MM.1S (cell line): ENCODE results near the gene OR4K17.

Experiments used
- DNase-seq: peaks from one replicate; pipeline ENCODE4 v3.0.0-alpha.2; 2015
- H2AFZ ChIP-seq: fragments of 300-600 bp; sonication (generic); 2 replicates; pipeline ENCODE4 v1.6.0; 2016; ENCODE audit warnings: antibody characterized with exemption, low read length
- H3F3A ChIP-seq: fragments of 300-600 bp; sonication (generic); 2 replicates; pipeline ENCODE4 v1.6.1; 2016; ENCODE audit warnings: mild to moderate bottlenecking, antibody characterized with exemption, low read length, moderate library complexity, mixed read lengths; ENCODE audit not compliant: insufficient read depth
- H3K27ac ChIP-seq: fragments of 300-600 bp; sonication (generic); 2 replicates; pipeline ENCODE4 v1.5.1; 2016; ENCODE audit warnings: mild to moderate bottlenecking, low read length
- H3K27me3 ChIP-seq: fragments of 300-600 bp; sonication (generic); replicated peaks from 2 replicates; pipeline ENCODE4 v1.6.0; 2016; ENCODE audit warnings: low read length; ENCODE audit not compliant: insufficient read depth
- H3K36me3 ChIP-seq: fragments of 300-600 bp; sonication (generic); replicated peaks from 2 replicates; pipeline ENCODE4 v1.6.1; 2016; ENCODE audit warnings: mild to moderate bottlenecking, low read length, mixed read lengths; ENCODE audit not compliant: insufficient read depth
- H3K4me1 ChIP-seq: fragments of 300-600 bp; sonication (generic); 2 replicates; pipeline ENCODE4 v1.6.1; 2016; ENCODE audit warnings: low read length, mixed read lengths
- H3K4me2 ChIP-seq: fragments of 300-600 bp; sonication (generic); 2 replicates; pipeline ENCODE4 v1.6.0; 2016; ENCODE audit warnings: low read depth, low read length
- H3K4me3 ChIP-seq: fragments of 300-600 bp; sonication (generic); 2 replicates; pipeline ENCODE4 v1.5.1; 2016; ENCODE audit warnings: low read length, mixed read lengths
- H3K79me2 ChIP-seq: fragments of 300-600 bp; sonication (generic); 2 replicates; pipeline ENCODE4 v1.6.1; 2016; ENCODE audit warnings: mixed run types, low read length, mixed read lengths
- H3K9ac ChIP-seq: fragments of 300-600 bp; sonication (generic); 2 replicates; pipeline ENCODE4 v1.6.1; 2016; ENCODE audit warnings: low read length, mixed read lengths
- H3K9me2 ChIP-seq: fragments of 300-600 bp; sonication (generic); replicated peaks from 2 replicates; pipeline ENCODE4 v1.6.1; 2016; ENCODE audit warnings: mild to moderate bottlenecking, low read length, mixed read lengths; ENCODE audit not compliant: insufficient read depth
- H3K9me3 ChIP-seq: fragments of 300-600 bp; sonication (generic); replicated peaks from 2 replicates; pipeline ENCODE4 v1.6.1; 2016; ENCODE audit warnings: mild to moderate bottlenecking, low read length, mixed read lengths; ENCODE audit not compliant: insufficient read depth
- H4K20me1 ChIP-seq: fragments of 300-600 bp; sonication (generic); 2 replicates; pipeline ENCODE4 v1.6.1; 2016; ENCODE audit warnings: mild to moderate bottlenecking, low read length, moderate library complexity, mixed read lengths; ENCODE audit not compliant: insufficient read depth
- EZH2 ChIP-seq: fragments of 300-600 bp; sonication (generic); optimal IDR thresholded peaks from 2 replicates; pipeline ENCODE3; 2017; ENCODE audit warnings: low read depth, mild to moderate bottlenecking, antibody characterized with exemption, low read length, mixed read lengths
- EZH2phosphoT487 ChIP-seq: fragments of 300-600 bp; sonication (generic); IDR thresholded peaks from 2 replicates; pipeline ENCODE4 v1.6.1; 2018; ENCODE audit warnings: antibody characterized with exemption, low read length
- TF ChIP-seq, protein P1 (sequence below): fragments of 300-600 bp; sonication (generic); IDR thresholded peaks from 2 replicates; pipeline ENCODE4 v1.5.1; 2016; ENCODE audit warnings: antibody characterized with exemption, low read length, mixed read lengths

OR4K17 gene

DNA sequence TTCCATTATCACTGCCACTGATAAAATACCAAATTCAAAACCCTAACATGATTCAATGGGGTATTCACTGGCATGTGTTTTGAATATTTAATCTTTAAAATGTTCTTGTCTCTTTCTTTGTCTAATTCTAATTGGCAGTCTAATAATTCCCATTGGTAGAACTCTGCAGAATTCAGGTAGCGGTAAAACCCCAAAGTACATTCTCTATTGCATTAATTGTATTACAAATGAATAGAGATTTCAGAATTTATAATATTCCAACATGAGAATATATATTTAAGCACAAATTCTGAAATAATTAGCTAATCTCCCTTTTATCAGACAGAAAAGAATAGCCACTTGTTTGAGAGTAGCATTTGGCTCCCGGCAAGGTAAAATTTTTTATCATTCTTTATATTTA is 28.0 kb downstream of the OR4K17 start, which contains the start of gene OR4N5:
OR4N5 (plus strand) TSS at position 301 of the 400 bp plus-strand sequence. CDS start 4,916 bp downstream, outside the sequence.
- Histone ChIP-seq H3F3A (no peaks in the 10 kb centered on the region), H3K27me3 (no peaks in the 10 kb centered on the region), H3K79me2 (no peaks in the 10 kb centered on the region), H3K4me1 (no peaks in the 10 kb centered on the region), H2AFZ (no peak within 1 kb of the TSS), H3K9ac (no peak within 1 kb of the TSS), H3K27ac (no peak within 1 kb of the TSS), H3K4me3 (no peak within 1 kb of the TSS), H3K36me3 (no peaks in the 10 kb centered on the region), H3K9me3 (no peaks in the 10 kb centered on the region), H4K20me1 (no peaks in the 10 kb centered on the region), H3K4me2 (no peak within 1 kb of the TSS), H3K9me2 (no peaks in the 10 kb centered on the region)
- TF ChIP-seq EZH2phosphoT487 (no peak), EZH2 (no peak)
- TF ChIP-seq, protein P1, sequence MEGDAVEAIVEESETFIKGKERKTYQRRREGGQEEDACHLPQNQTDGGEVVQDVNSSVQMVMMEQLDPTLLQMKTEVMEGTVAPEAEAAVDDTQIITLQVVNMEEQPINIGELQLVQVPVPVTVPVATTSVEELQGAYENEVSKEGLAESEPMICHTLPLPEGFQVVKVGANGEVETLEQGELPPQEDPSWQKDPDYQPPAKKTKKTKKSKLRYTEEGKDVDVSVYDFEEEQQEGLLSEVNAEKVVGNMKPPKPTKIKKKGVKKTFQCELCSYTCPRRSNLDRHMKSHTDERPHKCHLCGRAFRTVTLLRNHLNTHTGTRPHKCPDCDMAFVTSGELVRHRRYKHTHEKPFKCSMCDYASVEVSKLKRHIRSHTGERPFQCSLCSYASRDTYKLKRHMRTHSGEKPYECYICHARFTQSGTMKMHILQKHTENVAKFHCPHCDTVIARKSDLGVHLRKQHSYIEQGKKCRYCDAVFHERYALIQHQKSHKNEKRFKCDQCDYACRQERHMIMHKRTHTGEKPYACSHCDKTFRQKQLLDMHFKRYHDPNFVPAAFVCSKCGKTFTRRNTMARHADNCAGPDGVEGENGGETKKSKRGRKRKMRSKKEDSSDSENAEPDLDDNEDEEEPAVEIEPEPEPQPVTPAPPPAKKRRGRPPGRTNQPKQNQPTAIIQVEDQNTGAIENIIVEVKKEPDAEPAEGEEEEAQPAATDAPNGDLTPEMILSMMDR, result no peak
- no peak for DNase-seq

DNA sequence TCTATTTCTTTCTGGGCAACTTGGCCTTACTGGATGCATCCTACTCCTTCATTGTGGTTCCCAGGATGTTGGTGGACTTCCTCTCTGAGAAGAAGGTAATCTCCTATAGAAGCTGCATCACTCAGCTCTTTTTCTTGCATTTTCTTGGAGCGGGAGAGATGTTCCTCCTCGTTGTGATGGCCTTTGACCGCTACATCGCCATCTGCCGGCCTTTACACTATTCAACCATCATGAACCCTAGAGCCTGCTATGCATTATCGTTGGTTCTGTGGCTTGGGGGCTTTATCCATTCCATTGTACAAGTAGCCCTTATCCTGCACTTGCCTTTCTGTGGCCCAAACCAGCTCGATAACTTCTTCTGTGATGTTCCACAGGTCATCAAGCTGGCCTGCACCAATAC is 33.4 kb downstream of the OR4K17 start:
- no peak overlapping the region for H3K4me2 ChIP-seq
- DNase-seq, result no peak
- no peaks in the 10 kb centered on the region for H3K9me2 ChIP-seq
- H3K27me3 ChIP-seq, result no peaks in the 10 kb centered on the region
- H3K9ac ChIP-seq, result no peak overlapping the region
- no peaks in the 10 kb centered on the region for H3K36me3 ChIP-seq
- H3K4me1 ChIP-seq, result no peaks in the 10 kb centered on the region
- no peak overlapping the region for H3K27ac ChIP-seq
- H4K20me1 ChIP-seq, result no peaks in the 10 kb centered on the region
- no peak overlapping the region for H2AFZ ChIP-seq
- H3K9me3 ChIP-seq, result no peaks in the 10 kb centered on the region
- TF ChIP-seq EZH2phosphoT487 (no peak), EZH2 (no peak)
- TF ChIP-seq, protein P1, result no peak
- H3K79me2 ChIP-seq, result no peaks in the 10 kb centered on the region
- no peaks in the 10 kb centered on the region for H3F3A ChIP-seq
- H3K4me3 ChIP-seq, result no peak overlapping the region

DNA sequence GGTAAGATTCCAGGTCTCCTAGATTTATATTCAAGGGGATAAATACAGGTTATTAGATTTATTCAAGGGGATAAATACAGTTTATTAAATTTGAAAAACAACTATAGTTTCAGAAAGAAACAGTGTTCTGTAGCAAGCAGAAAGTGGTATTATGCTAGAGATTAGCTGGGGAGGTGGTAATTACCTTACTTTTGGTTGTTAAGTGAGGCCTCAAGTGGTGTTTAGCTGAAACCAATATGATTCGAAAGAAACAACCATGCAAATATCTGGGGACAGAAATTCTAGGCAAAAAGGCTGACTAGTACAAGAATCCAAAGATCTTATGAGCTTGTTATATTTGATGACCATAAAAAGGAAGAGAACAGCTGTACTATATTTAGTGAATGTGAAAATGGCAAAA is 34.3 kb downstream of the OR4K17 start:
- no peaks in the 10 kb centered on the region for H3K9me3 ChIP-seq
- H3K27me3 ChIP-seq, result no peaks in the 10 kb centered on the region
- no peak for TF ChIP-seq EZH2

DNA sequence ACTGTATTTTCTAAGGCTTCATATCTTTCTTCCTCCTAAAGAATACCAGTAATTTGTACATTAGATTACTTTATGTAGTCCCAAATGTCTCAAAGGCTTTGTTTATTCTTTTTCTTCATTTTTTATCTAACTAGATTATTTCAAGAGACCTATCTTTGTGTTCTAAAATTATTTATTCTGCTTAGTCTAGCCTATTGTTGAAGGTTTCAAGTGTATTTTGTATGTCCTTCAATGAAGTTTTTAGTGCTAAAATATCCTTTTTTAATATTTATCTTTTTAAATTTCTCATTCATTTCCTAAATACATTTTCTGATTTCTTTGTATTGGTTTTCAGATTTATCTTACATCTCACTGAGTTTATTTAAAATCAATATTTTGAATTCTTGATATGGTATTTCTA is 53.9 kb downstream of the OR4K17 start:
- Histone ChIP-seq H3K9me3 (no peaks in the 10 kb centered on the region), H3K36me3 (no peaks in the 10 kb centered on the region), H3K4me3 (no peak overlapping the region), H3K4me2 (no peak overlapping the region), H3K27ac (no peak overlapping the region), H3K4me1 (no peaks in the 10 kb centered on the region), H3K79me2 (no peaks in the 10 kb centered on the region), H2AFZ (no peak overlapping the region), H3K9me2 (no peaks in the 10 kb centered on the region), H3F3A (no peaks in the 10 kb centered on the region), H3K9ac (no peak overlapping the region), H4K20me1 (no peaks in the 10 kb centered on the region), H3K27me3 (no peaks in the 10 kb centered on the region)
- DNase-seq, result no peak
- TF ChIP-seq EZH2phosphoT487, result no peak
- TF ChIP-seq, protein P1, result no peak
- no peak for TF ChIP-seq EZH2

More for the DNA sequence above, 34.3 kb downstream of the OR4K17 start:
- Histone ChIP-seq H3K36me3 (no peaks in the 10 kb centered on the region), H3K79me2 (no peaks in the 10 kb centered on the region), H3K4me1 (no peaks in the 10 kb centered on the region), H4K20me1 (no peaks in the 10 kb centered on the region), H3K4me3 (no peak overlapping the region), H3K4me2 (no peak overlapping the region), H3K27ac (no peak overlapping the region), H3F3A (no peaks in the 10 kb centered on the region), H3K9me2 (no peaks in the 10 kb centered on the region), H2AFZ (no peak overlapping the region), H3K9ac (no peak overlapping the region)
- no peak for DNase-seq
